ENCODE measurements around the gene CCSER1.

The CCSER1 gene

GRCh38 chr4:90445380-90445779 is 318.2 kb downstream of the CCSER1 start:
- no peak for DNase-seq (ENCODE audit: low read depth)
- TF ChIP-seq, protein P1, sequence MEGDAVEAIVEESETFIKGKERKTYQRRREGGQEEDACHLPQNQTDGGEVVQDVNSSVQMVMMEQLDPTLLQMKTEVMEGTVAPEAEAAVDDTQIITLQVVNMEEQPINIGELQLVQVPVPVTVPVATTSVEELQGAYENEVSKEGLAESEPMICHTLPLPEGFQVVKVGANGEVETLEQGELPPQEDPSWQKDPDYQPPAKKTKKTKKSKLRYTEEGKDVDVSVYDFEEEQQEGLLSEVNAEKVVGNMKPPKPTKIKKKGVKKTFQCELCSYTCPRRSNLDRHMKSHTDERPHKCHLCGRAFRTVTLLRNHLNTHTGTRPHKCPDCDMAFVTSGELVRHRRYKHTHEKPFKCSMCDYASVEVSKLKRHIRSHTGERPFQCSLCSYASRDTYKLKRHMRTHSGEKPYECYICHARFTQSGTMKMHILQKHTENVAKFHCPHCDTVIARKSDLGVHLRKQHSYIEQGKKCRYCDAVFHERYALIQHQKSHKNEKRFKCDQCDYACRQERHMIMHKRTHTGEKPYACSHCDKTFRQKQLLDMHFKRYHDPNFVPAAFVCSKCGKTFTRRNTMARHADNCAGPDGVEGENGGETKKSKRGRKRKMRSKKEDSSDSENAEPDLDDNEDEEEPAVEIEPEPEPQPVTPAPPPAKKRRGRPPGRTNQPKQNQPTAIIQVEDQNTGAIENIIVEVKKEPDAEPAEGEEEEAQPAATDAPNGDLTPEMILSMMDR (IDR thresholded peaks at IDR 0.05; ENCODE audit: control insufficient read depth, insufficient read depth, low read depth, low read length, missing control alignments) = no peak
- no peak overlapping the region for H3K4me3 ChIP-seq (ENCODE audit: control insufficient read depth, low read depth, low read length)

- TF ChIP-seq, protein P1 (IDR thresholded peaks at IDR 0.05; ENCODE audit: control insufficient read depth, insufficient read depth, low read depth, low read length, missing control alignments) = no peak
- H3K4me3 ChIP-seq (ENCODE audit: control insufficient read depth, low read depth, low read length) = no peak overlapping the region
- DNase-seq (ENCODE audit: low read depth) = no peak
These were observed 322.4 kb downstream of the CCSER1 start for GRCh38 chr4:90449626-90450025.

GRCh38 chr4:90456891-90457290 is 329.7 kb downstream of the CCSER1 start:
- TF ChIP-seq, protein P1 (IDR thresholded peaks at IDR 0.05; ENCODE audit: control insufficient read depth, insufficient read depth, low read depth, low read length, missing control alignments) = no peak
- H3K4me3 ChIP-seq (ENCODE audit: control insufficient read depth, low read depth, low read length) = no peak overlapping the region
- DNase-seq (ENCODE audit: low read depth) = no peak

GRCh38 chr4:90457817-90458216 is 330.6 kb downstream of the CCSER1 start:
- H3K4me3 ChIP-seq (ENCODE audit: control insufficient read depth, low read depth, low read length) = no peak overlapping the region
- TF ChIP-seq, protein P1 (IDR thresholded peaks at IDR 0.05; ENCODE audit: control insufficient read depth, insufficient read depth, low read depth, low read length, missing control alignments) = no peak
- no peak for DNase-seq (ENCODE audit: low read depth)

GRCh38 chr4:90458576-90458975 is 331.4 kb downstream of the CCSER1 start:
- H3K4me3 ChIP-seq (ENCODE audit: control insufficient read depth, low read depth, low read length) = no peak overlapping the region
- TF ChIP-seq, protein P1 (IDR thresholded peaks at IDR 0.05; ENCODE audit: control insufficient read depth, insufficient read depth, low read depth, low read length, missing control alignments) = no peak
- no peak for DNase-seq (ENCODE audit: low read depth)

DNA sequence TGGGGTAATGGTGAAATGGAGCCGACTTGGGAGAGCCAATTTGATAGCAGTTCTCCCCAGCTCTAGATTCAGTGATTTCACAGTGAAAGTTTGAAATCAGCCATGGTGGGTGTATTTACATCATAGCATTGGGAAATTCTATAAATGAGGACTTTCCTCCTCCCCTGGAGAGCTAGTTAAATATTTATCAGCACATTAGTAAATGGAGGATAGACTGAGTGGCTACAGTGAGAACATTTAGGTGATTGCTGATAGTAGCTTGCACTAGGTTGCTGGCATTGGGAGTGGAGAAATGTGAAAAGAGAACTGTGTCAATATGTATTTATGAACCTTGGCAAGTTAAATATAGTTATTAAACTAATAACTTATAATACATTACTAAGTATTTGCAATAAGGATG is 347.3 kb downstream of the CCSER1 start:
- DNase-seq (ENCODE audit: low read depth) = no peak
- H3K4me3 ChIP-seq (ENCODE audit: control insufficient read depth, low read depth, low read length) = no peak overlapping the region
- TF ChIP-seq, protein P1 (IDR thresholded peaks at IDR 0.05; ENCODE audit: control insufficient read depth, insufficient read depth, low read depth, low read length, missing control alignments) = no peak

DNA sequence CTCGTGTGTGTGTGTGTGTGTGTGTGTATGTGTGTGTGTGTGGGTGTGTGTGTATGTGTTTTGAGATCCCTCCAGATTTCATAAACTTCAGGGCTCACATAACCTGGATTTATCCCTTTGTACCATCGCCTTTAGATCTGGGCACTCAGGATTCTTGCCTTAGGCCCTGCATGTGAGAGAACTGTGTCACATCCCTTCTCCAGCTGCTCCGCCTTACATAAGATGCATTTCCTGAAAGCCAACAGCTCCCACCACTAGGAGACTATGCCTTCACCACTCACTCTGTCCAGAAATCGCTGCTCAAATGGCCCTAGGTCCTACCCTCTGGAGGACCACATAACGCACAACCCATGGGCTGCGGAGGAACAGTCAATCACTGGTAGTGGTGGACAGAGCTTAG is 348.8 kb downstream of the CCSER1 start:
- H3K4me3 ChIP-seq (ENCODE audit: control insufficient read depth, low read depth, low read length) = no peak overlapping the region
- DNase-seq (ENCODE audit: low read depth) = no peak
- TF ChIP-seq, protein P1 (IDR thresholded peaks at IDR 0.05; ENCODE audit: control insufficient read depth, insufficient read depth, low read depth, low read length, missing control alignments) = no peak
